ENCODE results near the gene SPOCK1.
A peak's percentile ranks its signal among the peaks of the same experiment; 100 is the strongest.

The SPOCK1 gene

DNA sequence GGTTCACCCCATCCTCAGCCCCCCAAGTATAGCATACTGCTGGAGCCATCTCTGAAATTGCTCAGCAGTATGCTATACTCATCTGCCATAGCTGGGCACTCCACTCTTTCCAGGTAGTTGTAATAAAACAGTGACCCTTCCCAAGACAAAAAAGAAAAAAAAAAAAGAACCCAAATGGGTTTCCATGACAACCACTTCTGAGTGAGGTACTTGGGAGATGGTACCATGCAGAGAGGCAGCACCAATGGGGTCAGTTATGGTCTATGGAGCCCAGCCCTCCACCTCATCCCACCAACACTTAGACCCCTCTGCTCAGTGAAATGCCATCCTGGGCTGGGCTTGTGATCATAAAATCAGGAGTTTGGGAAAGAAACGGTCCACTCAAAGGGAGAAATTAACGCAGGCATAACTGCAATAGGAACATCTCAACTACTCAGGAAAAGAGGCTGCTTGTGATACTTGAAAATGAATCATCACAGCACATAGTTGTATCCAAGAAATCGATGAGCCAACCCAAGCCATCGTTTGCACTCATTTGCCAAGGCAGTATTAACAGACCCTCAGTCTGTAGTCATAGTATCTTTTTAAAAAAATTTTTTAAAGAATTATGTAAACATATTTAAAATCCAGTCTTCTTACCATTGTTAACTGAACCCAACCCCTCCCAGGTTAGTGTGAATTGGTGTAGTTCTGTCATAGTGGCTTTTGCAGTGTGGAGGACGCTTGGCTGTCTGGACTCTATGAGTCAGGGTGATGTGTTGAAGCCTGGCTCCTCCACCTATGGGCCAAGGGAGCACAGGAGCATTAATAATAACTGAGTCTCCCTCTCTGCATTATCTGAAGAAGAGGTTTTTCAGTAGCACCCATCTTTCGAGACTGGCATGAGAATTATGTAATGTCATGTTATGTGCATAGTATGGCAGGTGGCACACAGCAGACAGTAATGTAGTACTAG, 402.7 kb downstream of the SPOCK1 start:
- DNase-seq: peak; percentile 15

DNA sequence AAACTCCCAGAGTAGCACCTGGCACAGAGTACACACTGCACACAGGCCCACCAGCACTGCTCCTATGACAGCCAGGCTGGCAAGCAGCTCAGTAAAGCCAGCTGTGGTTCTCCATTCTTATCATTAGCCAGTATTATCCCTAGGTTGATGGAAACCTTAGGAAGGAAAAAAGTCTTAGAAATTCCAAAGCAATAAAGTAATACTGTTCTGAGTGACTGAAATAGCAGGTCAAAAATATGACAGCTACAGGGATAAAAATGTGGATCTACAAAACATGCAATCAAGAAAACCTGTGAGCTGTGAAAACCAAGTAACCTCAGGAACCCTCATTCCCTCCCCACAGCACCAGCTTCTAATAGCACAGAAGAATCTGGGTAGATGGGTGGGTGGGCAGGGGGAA, 403.5 kb downstream of the SPOCK1 start:
- no peak for DNase-seq

DNA sequence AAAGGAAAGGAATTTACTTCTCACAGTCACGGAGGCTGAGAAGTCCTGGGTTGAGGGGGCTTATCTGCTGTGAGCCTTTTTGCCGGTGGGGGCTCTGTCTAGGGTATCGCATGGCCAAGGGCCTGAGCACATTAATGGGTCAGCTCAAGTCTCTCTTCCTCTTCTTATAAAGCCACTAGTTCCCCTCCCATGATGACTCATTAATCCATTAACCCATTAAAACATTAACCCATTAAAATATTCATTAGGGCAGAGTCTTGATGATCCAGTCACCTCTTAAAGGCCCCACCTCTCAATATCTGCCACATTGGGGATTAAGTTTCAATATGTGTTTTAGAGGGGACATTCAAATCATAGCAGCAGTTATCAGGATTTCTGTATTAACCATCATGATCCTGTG, 406.3 kb downstream of the SPOCK1 start:
- DNase-seq: no peak

DNA sequence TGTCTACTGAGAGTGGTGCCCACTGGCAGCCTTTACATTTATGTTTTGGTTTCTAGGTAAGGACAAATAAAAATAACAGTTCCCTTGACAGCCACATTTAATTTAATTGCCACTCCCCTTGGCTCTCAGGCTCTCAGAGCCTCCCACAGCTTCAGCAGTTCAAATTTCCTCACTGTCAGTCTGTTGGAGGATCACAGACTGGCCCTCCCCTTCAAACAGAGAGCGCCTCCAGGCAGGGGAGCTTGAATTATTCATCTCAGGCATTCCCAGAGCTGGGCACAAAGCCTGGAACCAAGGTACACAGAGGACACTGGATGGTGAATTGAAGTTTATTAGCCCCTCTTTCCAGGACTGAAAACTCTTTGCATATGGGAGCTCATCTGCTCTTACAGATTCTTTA, 407.7 kb downstream of the SPOCK1 start:
- no peak for DNase-seq

DNA sequence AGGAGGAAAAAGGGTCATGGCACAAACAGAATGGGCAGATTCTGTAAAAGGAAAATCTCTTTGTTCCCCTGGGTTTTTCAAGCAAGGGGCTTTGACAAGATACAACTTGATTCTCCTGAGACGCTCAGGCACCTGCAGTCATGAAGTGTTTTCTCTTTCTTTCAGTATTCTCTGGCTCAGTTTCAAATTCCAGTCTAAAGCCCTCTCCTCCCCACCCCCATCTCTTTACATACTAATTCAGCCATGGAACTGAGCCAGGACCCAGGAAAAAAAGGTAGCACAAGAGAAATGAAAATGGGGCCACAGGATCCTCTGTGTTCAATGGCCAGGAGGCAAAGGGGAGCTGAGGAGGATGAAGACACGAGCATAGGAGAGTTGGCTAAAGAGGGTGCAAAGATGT, 408.4 kb downstream of the SPOCK1 start:
- no peak for DNase-seq

DNA sequence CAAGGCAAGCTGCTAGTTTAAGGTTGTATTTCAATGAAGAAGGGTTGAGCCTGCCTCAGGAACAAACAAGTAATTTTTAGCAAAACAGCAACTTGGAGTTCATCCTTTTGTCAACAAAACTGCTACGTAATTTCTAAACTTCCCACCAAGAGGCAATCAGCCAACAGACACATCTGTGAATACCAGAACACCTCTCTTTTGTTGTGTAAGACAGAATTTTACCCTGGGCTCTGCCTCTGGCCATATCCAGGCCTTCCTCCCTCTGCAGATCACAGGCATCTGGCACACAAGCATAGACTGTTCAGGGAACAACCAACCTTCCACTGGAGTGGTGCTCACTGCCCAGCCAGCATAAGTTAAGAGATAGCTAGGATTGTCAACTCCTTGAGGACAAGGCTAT, 409.0 kb downstream of the SPOCK1 start:
- no peak for DNase-seq

DNA sequence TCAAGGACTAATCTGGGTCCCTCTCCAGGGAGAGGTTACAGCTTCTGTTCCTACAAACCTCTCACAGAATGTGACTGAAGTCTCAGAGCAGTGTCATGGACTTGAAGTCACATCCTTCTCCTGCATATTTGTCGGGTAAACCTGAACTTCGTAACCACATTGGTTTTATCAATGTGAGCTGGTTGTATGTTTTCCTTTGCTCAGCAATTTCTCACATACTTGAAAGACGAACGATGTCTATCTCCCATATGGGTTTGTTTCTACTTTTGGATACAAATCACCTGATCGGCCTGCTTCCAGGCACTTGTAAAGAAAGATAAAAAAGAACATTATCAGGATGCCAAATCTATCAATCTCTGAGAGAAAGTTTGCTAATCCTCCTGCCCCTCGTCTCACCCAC, 411.0 kb downstream of the SPOCK1 start:
- no peak for DNase-seq

DNA sequence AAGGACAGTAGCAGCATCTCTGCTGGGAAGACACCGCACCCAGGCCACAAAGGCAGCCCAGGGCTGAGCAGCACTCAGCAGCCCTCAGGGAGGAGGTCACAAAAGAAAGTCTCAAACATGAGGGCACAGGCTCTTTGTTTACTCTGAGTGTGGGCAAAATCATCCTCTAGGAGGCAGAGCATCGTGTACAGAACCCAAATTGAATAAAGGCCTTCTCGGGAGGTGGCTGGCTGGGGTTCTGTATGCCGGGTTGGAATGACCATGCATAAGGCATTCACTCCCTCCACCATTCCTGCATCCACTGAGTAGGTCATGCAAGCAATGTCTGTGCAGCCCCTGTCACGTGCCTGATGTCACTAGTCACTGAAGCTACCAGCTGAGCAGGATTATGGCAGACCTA, 412.8 kb downstream of the SPOCK1 start:
- DNase-seq: no peak

DNA sequence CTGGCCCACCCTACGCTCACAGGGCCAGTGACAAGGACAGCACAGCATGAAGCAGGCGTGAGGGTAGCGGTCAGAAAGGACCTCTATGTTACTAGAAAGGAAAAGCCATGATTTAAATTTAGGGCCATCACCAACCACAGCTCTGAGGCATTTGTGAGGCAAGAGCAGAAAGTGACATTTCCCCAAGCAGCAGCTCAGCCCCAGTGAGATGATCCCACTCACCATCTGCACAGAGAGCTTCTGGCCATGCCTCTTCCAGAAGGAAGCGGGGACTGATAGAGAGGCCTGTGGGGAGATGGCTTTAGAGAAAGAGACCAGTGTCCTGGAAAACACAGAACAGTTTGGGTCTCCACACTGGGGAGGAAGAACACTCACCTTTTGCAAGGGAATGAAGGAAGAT, 413.9 kb downstream of the SPOCK1 start:
- DNase-seq: no peak

DNA sequence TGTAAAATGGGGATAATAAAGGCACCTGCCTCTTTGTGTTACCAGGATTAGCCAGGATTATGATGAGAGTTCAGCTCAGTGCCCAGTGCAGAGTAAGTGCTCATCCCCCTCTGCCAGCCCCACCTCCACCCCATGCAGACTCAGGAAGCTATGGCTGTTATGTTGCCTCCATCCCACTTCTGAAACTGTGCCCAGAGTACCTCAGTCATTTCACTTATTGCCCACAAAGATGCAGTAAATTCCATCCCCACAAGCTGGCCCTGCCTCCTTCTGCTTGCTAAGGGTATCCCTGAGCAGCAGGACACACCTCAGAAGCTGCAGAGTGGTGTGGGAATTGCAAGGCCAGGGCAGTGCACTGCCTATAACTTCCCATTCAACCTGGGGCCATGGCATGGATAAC, 415.1 kb downstream of the SPOCK1 start:
- DNase-seq: peak; percentile 33

DNA sequence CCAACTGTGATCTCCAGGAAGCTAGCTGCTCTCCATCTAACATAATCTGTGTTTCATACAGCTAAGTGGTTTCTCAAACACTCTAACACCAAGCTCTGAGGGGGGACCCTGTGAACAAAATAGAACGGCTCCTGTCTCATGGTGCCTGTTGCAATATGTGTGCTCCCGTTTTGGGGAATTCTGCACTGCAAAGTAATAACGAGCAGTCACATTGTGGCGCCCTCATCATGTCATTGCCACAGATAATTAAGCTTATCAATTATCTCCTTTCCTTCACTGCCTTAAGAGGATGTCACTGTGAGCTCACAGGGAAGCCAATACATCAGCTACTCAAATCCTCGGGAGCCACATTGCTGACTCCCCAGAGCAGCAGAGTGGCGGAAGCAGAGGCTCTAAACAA, 416.2 kb downstream of the SPOCK1 start:
- peak; percentile 24 for DNase-seq

DNA sequence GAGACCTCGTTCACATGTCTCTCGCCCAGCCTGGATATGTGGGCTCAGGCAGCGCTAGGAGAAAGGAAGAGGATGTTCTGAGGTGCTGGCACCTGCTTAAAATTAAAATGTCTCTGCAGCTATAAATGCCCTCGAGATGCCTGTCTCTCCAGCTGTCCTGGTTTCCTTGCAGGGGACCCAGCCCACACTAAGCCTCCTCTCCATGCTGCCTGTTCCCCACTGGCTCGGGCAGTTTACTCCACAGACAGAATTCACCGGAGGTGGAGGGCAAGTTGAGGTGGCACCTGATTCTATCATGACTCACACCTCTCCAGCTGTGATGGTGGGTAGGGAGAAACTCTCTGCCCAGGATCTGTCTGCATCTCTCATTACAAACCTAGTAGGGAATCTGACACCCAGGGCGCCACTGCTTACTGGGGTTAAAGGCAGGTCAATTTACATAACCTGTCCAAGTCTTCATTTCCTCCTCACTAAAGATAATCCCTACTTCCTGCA, 420.9 kb downstream of the SPOCK1 start:
- peak; percentile 45 for DNase-seq

DNA sequence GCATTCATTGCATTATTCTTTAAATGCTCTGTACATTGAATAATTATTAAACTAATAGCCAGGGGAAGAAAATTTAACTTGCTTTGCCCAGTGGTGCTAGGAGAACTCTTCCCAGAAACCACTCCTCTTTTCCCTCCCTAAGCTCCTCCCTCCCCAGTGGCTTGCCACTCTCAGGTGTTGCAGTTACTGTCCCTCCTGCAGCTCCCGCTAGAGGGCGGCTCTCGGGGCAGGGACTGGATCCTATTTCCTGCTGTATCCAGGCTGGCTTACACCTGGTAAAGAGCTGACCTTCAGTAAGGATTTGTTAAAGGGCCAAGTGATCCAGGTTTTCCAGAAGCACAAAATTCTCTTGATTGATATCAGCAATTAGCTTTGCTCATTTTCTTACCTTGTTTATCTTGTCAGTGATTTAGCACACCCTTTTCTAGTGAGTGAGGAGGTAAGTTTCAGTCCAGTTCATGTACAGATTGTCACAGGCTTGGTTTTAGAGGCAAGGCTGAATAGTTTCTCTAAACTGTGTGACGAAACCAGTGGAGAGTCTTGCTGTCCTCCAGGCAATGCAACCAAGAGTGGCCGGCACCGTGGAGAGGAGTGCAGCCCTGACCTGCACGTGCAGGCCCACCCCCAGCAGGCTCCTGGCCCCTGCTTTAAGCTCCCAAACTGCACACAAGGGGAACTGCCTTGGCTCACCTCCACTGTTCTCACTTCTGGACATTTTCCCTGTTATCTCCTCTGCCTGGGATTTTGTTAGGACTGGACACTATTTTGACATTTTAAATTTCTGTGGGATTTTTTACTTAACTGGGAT, 423.8 kb downstream of the SPOCK1 start:
- DNase-seq: peak; percentile 94

DNA sequence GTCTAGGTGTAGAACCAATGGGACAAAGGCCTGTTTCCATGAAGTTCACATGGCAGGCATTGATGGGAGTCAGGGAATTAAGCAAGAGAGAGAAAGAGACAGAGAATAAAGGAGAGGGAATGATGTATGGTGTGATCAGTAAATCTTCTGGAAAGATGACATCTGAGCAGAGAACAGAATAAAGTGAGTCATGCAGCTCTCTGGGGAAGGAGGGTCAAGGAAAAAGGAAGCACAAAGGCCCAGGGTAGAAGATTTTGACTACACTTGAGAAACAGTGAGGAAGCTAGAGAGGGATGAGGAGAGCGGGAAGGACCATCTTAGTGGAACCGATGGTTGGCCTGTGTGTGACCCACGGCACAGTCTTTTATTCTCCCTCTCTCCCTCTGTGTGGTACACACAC, 425.9 kb downstream of the SPOCK1 start:
- no peak for DNase-seq

DNA sequence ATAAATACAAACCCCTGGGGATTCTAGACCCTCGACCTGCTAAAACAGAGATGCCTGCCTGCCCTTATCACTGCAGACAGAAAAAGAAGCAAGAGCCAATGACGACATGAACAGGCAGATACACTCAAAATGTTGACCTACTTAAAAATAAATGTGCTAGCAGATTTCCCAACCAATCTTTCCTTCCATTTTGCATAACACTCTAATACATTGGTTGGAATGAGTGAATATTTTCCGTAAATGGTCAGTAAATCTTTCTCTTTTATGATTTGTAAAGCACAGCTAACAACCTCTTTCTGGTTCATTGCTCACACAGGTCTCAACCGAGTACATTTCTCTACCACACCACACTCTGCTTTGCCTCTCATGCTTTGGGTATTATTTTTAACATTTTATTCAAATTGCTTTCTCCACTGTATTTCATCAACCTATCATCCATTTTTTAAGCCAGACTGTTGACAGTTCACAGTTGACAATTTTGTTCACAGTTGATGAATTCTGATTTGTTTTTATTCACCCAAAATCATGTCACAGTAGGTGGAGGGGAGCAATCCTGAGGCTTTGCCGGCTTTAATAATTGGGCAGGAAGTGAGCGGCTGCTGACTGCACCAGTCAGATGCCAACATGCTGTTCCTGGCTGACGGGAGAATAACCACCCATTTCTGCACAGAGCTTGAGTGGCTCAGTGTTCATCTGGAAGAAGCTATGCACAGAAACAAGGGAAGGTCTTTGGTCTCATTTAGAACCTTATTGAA, 426.6 kb downstream of the SPOCK1 start:
- no peak for DNase-seq

DNA sequence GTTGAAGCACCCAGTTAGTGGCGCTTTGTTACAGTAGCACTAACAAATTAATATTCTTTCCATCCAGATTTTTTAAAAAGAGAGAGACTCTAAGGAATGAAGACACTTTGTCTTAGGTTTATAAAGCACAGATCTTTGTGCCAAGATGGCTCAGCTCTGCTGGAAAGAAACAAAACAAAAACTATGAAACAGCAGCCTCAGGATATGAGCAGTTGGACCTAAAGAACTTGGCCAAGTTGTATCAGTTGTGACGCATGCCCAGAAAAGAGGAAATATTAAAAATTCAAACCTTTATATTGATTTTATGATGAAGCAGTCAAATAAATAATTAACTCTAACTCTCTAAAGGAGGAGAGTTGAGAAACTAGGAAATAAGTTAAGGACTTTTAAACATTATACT, 427.2 kb downstream of the SPOCK1 start:
- no peak for DNase-seq

DNA sequence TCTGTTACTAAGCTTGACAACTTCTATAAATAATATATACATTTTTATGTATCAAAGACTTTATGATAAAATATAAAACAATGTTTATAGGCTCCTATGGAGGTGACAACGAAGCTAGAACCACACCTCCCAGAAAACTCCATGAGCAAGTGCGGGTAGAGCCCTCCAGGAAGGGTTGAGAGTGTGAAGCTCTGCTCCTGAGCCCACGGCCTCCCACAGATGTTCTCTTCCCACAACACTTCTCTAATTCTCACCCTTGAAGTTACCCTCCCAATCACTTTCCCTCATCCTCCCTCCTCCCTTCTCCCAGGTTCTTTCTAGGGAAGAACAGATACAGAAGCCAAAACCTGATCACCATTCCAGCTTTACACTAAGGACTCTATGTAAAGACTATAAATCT, 427.6 kb downstream of the SPOCK1 start:
- no peak for DNase-seq

DNA sequence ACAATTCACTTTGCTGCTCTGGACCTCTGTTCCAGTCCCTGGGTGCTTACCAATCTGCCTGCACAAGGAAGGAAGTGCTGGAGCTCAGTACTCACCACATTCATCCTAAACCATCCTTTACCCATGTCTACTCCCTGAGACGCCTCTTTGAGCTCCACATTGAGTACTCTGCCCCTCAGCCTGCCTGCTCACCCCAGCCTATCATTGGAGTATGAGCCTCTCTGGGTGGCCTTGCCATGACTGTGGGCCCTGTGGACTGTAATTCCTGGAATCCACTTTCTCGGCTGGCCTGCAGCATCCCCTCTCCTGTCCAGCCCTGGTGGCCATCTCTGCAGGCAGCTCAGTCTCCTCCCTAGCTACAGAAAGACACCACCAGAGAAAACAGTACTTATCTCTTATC, 428.6 kb downstream of the SPOCK1 start:
- no peak for DNase-seq

DNA sequence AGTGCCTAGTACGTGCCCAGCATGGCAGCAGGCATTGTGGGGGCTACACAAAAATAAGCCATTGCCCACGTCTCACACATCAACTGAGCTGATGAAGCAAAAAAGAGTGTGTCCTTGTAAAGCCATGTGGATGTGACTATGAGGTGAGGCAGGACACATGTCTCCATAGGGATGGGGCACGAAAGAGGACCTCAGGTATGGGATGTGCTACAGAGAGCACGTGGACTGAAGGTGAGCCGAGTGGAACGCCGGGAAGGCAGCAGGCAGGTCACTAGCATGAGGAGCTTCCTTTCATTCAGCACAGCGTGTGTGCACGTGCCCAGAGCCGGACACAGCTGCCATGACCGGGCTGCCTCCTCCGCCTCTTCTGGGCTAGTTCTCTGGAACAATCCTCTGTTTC, 429.8 kb downstream of the SPOCK1 start:
- DNase-seq: no peak

DNA sequence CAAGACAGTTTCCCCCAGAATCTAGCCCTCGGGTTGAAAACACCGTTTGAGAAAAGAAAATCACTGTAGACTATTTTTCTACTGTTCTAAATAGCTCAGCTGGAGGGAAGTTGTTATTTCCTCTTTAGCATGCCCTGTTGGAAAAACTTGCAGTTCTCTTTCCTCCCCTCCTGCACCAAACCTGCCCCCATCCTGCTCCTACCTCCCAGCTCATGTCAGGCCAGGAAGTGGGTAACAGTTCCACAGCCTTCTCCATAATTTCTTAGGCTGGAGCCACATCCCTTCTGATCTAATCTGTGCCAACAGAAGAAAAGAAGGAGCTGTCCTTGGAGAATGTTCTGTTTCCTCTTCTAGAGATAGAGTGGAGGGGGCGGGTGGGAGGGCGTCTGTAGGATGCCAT, 437.7 kb downstream of the SPOCK1 start:
- DNase-seq: no peak

DNA sequence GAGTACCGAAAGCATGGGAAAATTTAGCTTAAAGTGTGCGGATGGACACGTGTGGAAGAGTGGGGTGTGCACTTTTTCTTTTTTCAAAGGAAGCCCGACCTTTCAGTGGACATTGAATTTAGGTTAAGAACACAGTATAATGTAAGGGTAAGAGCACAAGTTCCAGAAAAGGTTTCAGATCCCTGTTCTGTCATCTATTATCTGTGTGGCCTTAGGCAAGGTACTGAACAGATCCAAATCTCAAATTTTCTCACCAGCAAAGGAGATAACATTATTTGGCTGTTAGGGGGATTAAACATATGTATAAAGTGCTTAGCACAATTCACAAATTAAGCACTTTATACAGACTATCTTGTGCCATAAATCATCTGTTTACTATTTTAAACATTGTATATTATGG, 441.0 kb downstream of the SPOCK1 start:
- DNase-seq: no peak

DNA sequence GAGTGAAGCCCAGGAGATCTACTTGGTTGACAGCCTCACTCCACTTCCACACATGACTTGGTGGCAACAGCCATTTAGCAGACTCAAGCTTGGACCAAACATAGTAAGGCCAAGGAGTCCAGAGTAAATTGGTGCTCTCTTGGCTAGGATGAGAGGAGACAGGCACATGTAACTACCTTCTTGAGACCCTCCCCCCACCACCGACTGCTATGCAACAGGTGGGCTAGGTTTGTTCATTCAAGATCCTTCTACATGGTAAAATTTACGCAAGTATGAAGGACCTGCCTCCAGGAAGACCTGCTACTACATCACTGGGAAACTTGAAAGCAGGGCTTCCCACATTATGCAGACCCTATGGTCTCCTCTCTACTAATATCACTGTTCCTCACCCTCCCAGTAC, 442.4 kb downstream of the SPOCK1 start:
- no peak for DNase-seq

DNA sequence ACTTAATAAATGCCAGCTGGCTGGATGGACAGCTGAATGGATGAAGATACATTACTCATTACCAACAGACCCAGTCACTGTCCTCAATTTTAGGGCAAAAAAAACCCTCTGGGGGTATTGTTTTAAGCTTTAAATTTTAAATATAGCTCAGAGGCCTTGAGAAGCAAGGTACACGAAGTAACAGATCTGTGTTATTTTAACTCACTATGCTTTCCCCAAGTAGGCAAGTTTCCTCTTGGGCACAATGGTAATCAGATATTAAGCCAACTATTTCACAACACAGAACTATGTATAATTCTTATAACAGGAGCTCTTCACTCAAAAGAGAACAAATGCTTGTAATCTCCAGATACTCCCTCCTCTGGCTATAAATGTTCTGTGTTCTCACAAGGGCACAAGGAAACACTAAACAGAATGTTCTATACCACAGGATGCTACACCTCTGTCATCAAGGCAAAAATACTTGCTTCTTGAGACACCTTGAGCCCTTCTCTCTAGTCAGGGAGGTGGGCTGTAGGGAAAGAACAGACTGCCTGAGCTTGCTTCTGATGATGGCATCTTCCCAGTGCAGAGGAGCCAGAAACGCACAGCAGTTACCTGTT, 443.8 kb downstream of the SPOCK1 start:
- no peak for DNase-seq
